ENCODE results near the gene PCAT7.
A peak's percentile ranks its signal among the peaks of the same experiment; 100 is the strongest.

PCAT7 gene

GRCh38 chr9:94599102-94599501, 44.2 kb downstream of the PCAT7 start:
- Mint-ChIP-seq H3K4me1 (ENCODE audit: low read depth in 2 of 2) (peaks cover 4 to 7% of the 10 kb centered on the region in 2 donors), H3K4me3 (no peak overlapping the region), H3K27me3 (peaks cover 17 to 46% of the 10 kb centered on the region in 2 donors), H3K9me3 (no peaks in the 10 kb centered on the region), H3K27ac (no peak overlapping the region), H3K36me3 (ENCODE audit: insufficient read depth) (no peaks in the 10 kb centered on the region)
- ATAC-seq (replicated peaks) (no peak), DNase-seq (no peak)

GRCh38 chr9:94600258-94600657, 45.4 kb downstream of the PCAT7 start:
- Mint-ChIP-seq H3K4me3 (no peak overlapping the region), H3K36me3 (ENCODE audit: insufficient read depth) (no peaks in the 10 kb centered on the region), H3K27me3 (peaks cover 25 to 45% of the 10 kb centered on the region in 2 donors), H3K9me3 (no peaks in the 10 kb centered on the region), H3K27ac (no peak overlapping the region), H3K4me1 (ENCODE audit: low read depth in 2 of 2) (peaks cover 4 to 7% of the 10 kb centered on the region in 2 donors)
- no peak for DNase-seq
- ATAC-seq (replicated peaks): no peak

GRCh38 chr9:94600715-94601114, 45.8 kb downstream of the PCAT7 start:
- H3K9me3 Mint-ChIP-seq: no peaks in the 10 kb centered on the region
- H3K27ac Mint-ChIP-seq: no peak overlapping the region
- H3K4me3 Mint-ChIP-seq: no peak overlapping the region
- no peaks in the 10 kb centered on the region for H3K36me3 Mint-ChIP-seq (ENCODE audit: insufficient read depth)
- H3K27me3 Mint-ChIP-seq: peaks cover 27 to 45% of the 10 kb centered on the region in 2 donors
- H3K4me1 Mint-ChIP-seq (ENCODE audit: low read depth in 2 of 2): peaks cover 4 to 7% of the 10 kb centered on the region in 2 donors
- DNase-seq: no peak
- no peak for ATAC-seq (replicated peaks)

GRCh38 chr9:94602666-94603065, 47.8 kb downstream of the PCAT7 start:
- H3K27ac Mint-ChIP-seq: no peak overlapping the region
- H3K4me3 Mint-ChIP-seq: no peak overlapping the region
- ATAC-seq (replicated peaks) (no peak), DNase-seq (no peak)
- H3K9me3 Mint-ChIP-seq: no peaks in the 10 kb centered on the region
- H3K27me3 Mint-ChIP-seq: peaks cover 32 to 48% of the 10 kb centered on the region in 2 donors
- H3K4me1 Mint-ChIP-seq (ENCODE audit: low read depth in 2 of 2): peaks cover 4 to 7% of the 10 kb centered on the region in 2 donors
- H3K36me3 Mint-ChIP-seq (ENCODE audit: insufficient read depth): no peaks in the 10 kb centered on the region

- peak; percentile 49 to 59 (median 57) for DNase-seq
- Mint-ChIP-seq H3K4me1 (ENCODE audit: low read depth in 2 of 2) (peaks cover 4 to 7% of the 10 kb centered on the region in 2 donors), H3K9me3 (no peaks in the 10 kb centered on the region), H3K27me3 (peaks cover 33 to 48% of the 10 kb centered on the region in 2 donors), H3K27ac (no peak overlapping the region), H3K4me3 (peak overlapping the region in 1 of 2 donors; percentile 1), H3K36me3 (ENCODE audit: insufficient read depth) (no peaks in the 10 kb centered on the region)
- ATAC-seq (replicated peaks): peak; percentile 79
Observed at GRCh38 chr9:94603259-94604160, 48.6 kb downstream of the PCAT7 start.

GRCh38 chr9:94606646-94607422, 52.0 kb downstream of the PCAT7 start:
- ATAC-seq (replicated peaks): no peak
- Mint-ChIP-seq H3K9me3 (no peaks in the 10 kb centered on the region), H3K4me3 (no peak overlapping the region), H3K27me3 (peaks cover 41 to 52% of the 10 kb centered on the region in 2 donors), H3K27ac (no peak overlapping the region), H3K36me3 (ENCODE audit: insufficient read depth) (peaks cover 2% of the 10 kb centered on the region), H3K4me1 (ENCODE audit: low read depth in 2 of 2) (peaks cover 8 to 10% of the 10 kb centered on the region in 2 donors)
- DNase-seq: no peak

GRCh38 chr9:94607423-94607691, 52.5 kb downstream of the PCAT7 start:
- H3K4me1 Mint-ChIP-seq (ENCODE audit: low read depth in 2 of 2): peaks cover 12 to 14% of the 10 kb centered on the region in 2 donors
- DNase-seq (no peak), ATAC-seq (replicated peaks) (no peak)
- H3K4me3 Mint-ChIP-seq: no peak overlapping the region
- no peaks in the 10 kb centered on the region for H3K9me3 Mint-ChIP-seq
- peaks cover 2% of the 10 kb centered on the region for H3K36me3 Mint-ChIP-seq (ENCODE audit: insufficient read depth)
- H3K27ac Mint-ChIP-seq: no peak overlapping the region
- peaks cover 41 to 57% of the 10 kb centered on the region in 2 donors for H3K27me3 Mint-ChIP-seq

GRCh38 chr9:94610181-94610606, 55.3 kb downstream of the PCAT7 start:
- Mint-ChIP-seq H3K9me3 (no peaks in the 10 kb centered on the region), H3K4me3 (no peak overlapping the region), H3K36me3 (ENCODE audit: insufficient read depth) (peaks cover 2% of the 10 kb centered on the region), H3K4me1 (ENCODE audit: low read depth in 2 of 2) (peaks cover 7 to 10% of the 10 kb centered on the region in 2 donors), H3K27me3 (peaks cover 33 to 59% of the 10 kb centered on the region in 2 donors), H3K27ac (no peak overlapping the region)
- DNase-seq (no peak), ATAC-seq (replicated peaks) (no peak)

- Mint-ChIP-seq H3K4me3 (no peak overlapping the region), H3K27ac (no peak overlapping the region), H3K9me3 (no peaks in the 10 kb centered on the region), H3K36me3 (ENCODE audit: insufficient read depth) (peaks cover 2% of the 10 kb centered on the region), H3K4me1 (ENCODE audit: low read depth in 2 of 2) (peaks cover 7 to 10% of the 10 kb centered on the region in 2 donors), H3K27me3 (peaks cover 30 to 53% of the 10 kb centered on the region in 2 donors)
- ATAC-seq (replicated peaks) (peak; percentile 35), DNase-seq (no peak)
Observed at GRCh38 chr9:94611638-94612068, 56.8 kb downstream of the PCAT7 start.

GRCh38 chr9:94612071-94612470, 57.2 kb downstream of the PCAT7 start:
- Mint-ChIP-seq H3K27ac (no peak overlapping the region), H3K4me1 (ENCODE audit: low read depth in 2 of 2) (peaks cover 7 to 10% of the 10 kb centered on the region in 2 donors), H3K27me3 (peaks cover 25 to 49% of the 10 kb centered on the region in 2 donors), H3K36me3 (ENCODE audit: insufficient read depth) (peaks cover 2% of the 10 kb centered on the region), H3K4me3 (no peak overlapping the region), H3K9me3 (no peaks in the 10 kb centered on the region)
- DNase-seq (no peak), ATAC-seq (replicated peaks) (no peak)

GRCh38 chr9:94613003-94613402, 58.1 kb downstream of the PCAT7 start:
- no peaks in the 10 kb centered on the region for H3K9me3 Mint-ChIP-seq
- H3K27ac Mint-ChIP-seq: no peak overlapping the region
- ATAC-seq (replicated peaks): no peak
- peaks cover 18 to 44% of the 10 kb centered on the region in 2 donors for H3K27me3 Mint-ChIP-seq
- H3K4me3 Mint-ChIP-seq: no peak overlapping the region
- DNase-seq: no peak
- H3K36me3 Mint-ChIP-seq (ENCODE audit: insufficient read depth): peaks cover 5% of the 10 kb centered on the region
- peaks cover 7 to 10% of the 10 kb centered on the region in 2 donors for H3K4me1 Mint-ChIP-seq (ENCODE audit: low read depth in 2 of 2)

GRCh38 chr9:94619026-94619425, 64.1 kb downstream of the PCAT7 start:
- Mint-ChIP-seq H3K4me3 (no peak overlapping the region), H3K27ac (no peak overlapping the region), H3K4me1 (ENCODE audit: low read depth in 2 of 2) (peaks cover 4% of the 10 kb centered on the region in 2 donors), H3K36me3 (ENCODE audit: insufficient read depth) (peaks cover 3% of the 10 kb centered on the region), H3K27me3 (peaks cover 3 to 12% of the 10 kb centered on the region in 2 donors), H3K9me3 (no peaks in the 10 kb centered on the region)
- no peak for ATAC-seq (replicated peaks)
- DNase-seq: no peak

Measured in effector memory CD8-positive, alpha-beta T cell (primary cell).